DMS 273 treated with DMSO at 0.1 percent for 48 hours (cell line): Measurements from ENCODE around the gene DPYD.

Source experiments
- DNase-seq: peaks from one replicate; lab custom pipeline; 2025; lab: John Stamatoyannopoulos, UW

The DPYD gene

DNA sequence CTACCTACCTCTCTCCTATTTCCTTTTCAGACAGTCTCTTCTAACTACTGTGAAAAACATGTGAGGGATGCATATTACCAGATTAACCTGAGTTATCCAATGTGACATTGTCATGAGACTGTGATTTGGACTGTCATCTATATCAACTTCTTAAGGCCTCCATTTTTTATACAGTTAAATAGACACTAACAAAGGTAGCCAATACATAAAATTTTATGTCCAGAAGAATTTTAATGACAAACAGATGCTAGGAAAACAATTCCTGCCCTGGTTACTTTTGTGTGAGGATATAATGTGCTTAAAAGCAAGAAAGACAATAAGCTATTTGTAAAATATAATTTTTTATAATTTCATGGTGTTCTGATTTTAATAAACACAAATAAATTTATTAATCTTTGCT lies 136.2 kb downstream of the DPYD start:
- DNase-seq = no peak

GRCh38 chr1:97783751-97784150 lies 137.1 kb downstream of the DPYD start:
- DNase-seq = no peak

- DNase-seq = no peak
Observed at GRCh38 chr1:97781762-97782337, 139.0 kb downstream of the DPYD start.

- DNase-seq = no peak
Observed at GRCh38 chr1:97780884-97781283, 139.9 kb downstream of the DPYD start.

DNA sequence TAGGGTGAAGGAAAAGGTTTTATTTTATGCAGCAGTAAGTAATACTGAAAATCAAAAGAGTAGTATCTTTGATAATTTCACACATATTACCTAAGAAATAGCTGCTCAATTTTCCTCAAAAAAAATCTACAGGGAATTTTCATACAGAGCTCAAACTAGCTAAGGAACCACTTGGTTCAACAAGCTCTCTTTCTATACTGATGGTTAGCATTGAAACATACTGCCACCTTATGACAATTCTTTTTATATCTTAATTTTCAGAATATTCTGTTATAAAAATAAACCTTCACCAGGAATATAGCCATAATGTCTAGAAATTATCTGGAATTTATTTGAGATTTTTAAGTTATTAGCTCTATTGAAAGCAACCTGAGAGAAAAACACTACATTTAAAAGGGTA lies 142.1 kb downstream of the DPYD start:
- no peak for DNase-seq

GRCh38 chr1:97770376-97770775 lies 150.5 kb downstream of the DPYD start:
- no peak for DNase-seq

DNA sequence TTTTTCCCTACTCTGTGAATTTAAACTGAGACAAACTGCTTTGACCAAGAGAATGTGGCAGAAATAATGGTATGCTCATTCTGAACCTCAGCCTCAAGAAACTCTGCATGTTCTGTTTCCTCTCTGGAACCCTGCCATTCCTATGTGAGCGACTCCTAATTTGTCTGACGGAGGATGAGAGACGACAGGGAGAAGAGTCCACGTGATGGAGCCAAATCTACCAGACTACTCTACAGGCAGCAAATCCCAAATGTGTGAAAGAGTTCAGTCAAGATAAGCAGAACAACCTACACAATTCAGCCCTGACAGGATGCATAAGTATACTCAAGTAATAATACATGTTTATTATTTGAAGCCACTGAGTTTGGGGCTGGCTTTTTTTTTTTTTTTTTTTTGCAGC lies 153.5 kb downstream of the DPYD start:
- DNase-seq = no peak

GRCh38 chr1:97764991-97765390 lies 155.8 kb downstream of the DPYD start:
- no peak for DNase-seq

- no peak for DNase-seq
Observed at GRCh38 chr1:97761637-97762036, 159.2 kb downstream of the DPYD start.

GRCh38 chr1:97759078-97759477 lies 161.8 kb downstream of the DPYD start:
- no peak for DNase-seq

DNA sequence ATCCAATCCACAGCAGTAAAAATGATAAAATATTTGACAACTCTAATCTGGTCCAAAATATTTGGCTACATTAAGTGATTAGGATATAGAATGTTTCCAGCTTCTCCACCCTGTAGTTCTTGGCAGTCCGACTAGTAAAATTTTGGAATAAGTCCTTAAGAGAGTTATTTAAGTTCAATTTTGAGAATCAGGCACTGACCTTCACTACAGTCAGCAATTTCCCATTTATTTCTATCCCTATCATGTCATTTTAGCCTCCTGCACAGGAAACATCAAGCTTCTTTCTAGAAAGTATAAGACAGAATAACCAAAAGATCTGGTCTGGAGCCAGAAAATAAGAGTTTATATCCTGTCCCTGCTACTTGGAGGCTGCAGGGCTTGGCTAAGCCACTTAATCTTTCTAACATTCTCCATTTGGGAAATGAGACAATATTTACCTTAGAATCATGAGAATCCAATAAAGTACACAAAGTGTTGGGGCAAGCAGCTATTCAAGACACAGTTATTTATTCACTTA lies 162.2 kb downstream of the DPYD start:
- no peak for DNase-seq

DNA sequence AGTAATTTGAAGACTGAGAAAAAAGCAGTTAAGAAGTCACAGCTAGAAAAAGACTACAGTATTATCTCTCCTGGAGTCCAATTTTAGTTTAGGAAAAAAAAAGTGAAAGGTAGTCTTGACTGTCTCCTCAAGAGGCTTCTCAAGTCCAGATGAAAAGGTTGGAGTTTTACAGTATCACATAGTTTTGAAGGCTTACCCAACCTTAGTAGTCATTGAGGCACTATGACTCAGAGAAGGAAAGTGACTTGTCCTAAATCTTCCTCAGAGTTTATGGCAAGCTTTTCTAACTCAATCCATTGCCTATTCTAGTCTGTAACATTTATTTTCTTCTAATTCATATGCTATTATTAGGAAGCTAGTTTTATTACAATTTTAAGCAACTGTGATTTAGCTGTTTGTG lies 174.9 kb downstream of the DPYD start:
- no peak for DNase-seq

DNA sequence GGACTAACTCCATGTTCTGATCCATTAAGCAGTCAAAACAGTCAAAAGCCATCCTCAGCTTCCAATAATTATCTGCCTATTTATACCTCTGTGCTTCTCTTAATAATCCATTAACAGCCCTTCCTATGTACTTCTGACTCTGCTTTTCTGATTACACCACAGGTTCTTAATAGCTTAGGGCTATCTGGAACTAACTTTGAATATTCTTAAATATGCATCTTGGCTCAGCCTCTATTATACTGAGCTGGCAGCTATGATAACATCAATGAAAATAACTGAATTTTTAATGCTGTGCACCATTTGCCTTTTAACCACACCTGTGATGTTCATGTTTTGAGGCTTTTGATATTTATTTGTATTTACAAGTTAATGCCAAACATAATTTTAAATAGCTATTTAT lies 175.9 kb downstream of the DPYD start:
- no peak for DNase-seq

DNA sequence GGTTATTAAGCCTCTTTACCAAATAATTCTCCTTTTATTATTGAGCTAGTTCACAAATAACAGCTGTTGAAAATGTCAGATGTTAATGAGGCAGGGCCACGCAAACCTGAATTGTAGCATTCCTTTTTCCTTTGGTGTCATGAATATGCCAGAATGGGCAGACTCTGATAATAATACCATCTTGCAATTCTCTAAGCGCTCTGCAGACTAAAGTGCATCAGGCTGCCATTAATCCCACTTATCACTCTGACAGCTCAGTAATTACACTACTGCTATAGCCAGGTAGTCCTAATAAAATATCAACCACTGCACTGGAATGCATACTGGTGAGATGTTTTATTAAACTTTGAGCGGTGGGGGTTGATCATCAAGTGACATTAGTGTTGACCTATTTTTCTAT lies 177.7 kb downstream of the DPYD start:
- no peak for DNase-seq

GRCh38 chr1:97740891-97741290 lies 179.9 kb downstream of the DPYD start:
- DNase-seq = no peak

- no peak for DNase-seq
Observed at GRCh38 chr1:97739596-97740103, 181.2 kb downstream of the DPYD start.

DNA sequence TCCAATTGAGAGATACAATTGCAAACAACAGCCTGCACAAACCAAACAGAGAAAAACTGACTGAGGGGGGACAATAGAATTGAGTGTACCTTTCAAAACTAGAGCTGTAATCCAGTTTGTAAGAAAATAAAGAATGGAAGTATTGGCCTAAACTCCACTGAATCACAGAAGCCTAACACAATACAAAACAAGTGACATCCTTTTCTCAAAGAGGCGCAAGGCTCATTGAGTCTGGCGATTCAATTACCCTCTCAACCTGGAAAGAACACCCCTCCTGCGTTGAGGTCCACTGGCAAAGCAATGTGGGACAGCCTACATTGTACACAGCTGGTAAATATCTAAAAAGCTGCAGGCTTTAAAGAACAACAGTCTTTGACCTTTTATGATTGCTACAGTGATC lies 182.6 kb downstream of the DPYD start:
- DNase-seq = no peak

GRCh38 chr1:97730271-97730670 lies 190.6 kb downstream of the DPYD start:
- no peak for DNase-seq

DNA sequence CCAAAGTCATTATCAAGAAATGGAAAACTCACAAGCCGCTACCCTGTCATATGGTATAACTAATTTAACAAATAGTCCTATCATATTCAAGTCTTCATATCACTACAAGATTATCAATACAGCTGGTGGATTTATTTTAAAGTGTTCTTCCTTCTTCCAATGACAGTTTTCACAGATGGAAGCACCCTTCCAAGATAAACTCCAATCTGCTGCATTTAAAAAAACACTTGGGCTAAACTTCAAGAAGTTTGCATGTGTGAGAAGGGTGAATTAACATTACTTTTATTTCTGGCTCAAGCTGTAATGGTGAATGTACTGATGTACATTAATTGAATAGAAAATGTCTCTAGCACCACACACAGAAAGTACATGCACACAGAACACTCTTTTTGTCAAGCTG lies 192.4 kb downstream of the DPYD start:
- DNase-seq = no peak

GRCh38 chr1:97727029-97727428 lies 193.8 kb downstream of the DPYD start:
- DNase-seq = no peak

DNA sequence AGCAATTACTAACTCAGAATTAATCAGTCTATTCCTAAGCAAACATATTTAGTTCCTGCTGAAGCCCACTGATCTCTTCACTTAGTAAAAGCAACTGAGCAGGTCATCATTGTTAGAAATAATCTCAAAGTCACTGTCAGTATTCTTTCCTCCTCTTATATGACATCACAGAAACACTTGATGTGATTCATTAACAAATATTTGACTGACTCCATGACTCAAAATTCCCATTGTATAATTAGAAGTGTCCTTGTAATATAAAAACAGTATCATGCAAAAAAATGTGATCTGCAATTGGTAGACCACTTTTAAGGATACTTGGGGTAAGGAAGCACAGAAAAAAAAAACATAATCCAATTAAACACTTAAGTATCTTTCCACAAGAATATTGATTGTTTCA lies 194.4 kb downstream of the DPYD start:
- DNase-seq = no peak

DNA sequence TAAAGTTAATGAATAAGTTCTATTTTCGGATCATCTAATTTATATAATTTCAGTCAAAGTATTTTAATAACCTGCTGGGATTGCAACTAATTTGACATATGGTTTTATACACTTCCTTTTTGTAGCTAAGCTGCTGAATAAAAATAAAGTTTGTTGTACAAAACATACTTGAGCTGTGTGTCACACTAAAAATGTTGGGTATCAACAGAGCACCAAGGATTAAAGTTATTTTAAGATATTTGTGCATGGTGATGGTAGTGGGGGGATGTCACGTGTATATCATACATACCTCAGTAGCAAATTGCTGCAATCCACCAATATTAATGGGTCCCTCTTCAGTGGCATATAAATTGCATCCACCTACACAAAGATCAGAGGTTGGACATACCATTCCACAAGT lies 199.6 kb downstream of the DPYD start:
- no peak for DNase-seq

- DNase-seq = no peak
Observed at GRCh38 chr1:97712980-97713379, 207.9 kb downstream of the DPYD start.

- DNase-seq = no peak
Observed at GRCh38 chr1:97711858-97712257, 209.0 kb downstream of the DPYD start.
